ENCODE results near the gene TMEM30A.

TMEM30A gene

DNA sequence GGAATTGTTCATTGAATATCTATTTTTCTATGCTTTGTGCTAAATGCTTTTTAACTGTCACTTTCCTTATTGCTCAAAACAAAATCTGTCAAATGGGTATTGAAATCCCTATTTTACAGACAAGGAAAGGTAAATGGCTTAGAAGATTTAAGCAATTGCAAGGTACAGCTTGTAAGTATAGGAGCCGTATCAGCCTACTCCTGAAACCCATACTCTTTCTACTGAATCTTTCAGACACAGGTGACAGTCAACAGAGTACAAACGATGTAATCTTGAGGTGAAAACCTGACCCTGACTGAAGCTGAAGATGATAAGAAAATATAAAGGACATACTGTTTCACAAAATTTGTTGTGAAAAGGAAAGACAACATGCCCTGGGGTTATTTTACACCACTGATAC, 34.0 kb downstream of the TMEM30A start:
- Mint-ChIP-seq H3K9me3 (no peaks in the 10 kb centered on the region), H3K4me3 (no peak overlapping the region), H3K4me1 (no peaks in the 10 kb centered on the region), H3K27ac (no peak overlapping the region), H3K27me3 (peaks cover 13% of the 10 kb centered on the region)
- ATAC-seq (no peak), DNase-seq (no peak)

DNA sequence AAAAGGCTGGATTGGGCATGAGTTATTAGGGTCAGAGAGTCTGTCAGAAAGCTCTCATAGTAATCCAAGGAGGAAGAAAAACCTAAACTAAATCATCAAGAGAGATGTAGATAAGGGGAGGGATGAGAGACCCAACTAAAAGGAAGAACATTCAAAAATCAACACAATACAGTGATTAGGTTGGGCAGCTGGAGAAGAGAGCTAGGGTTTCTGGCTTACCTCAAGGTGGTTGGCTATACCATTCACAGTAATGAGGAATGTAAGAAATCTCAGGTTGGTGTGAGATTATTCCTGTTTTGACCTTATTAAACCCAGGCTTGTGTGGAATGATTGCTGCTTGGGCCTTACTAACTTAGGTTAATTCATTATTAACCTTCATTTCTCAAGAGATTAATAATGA, 34.8 kb downstream of the TMEM30A start:
- H3K27me3 Mint-ChIP-seq, result peaks cover 17% of the 10 kb centered on the region
- ATAC-seq, result no peak
- H3K9me3 Mint-ChIP-seq, result no peaks in the 10 kb centered on the region
- peaks cover 1% of the 10 kb centered on the region for H3K4me1 Mint-ChIP-seq
- H3K27ac Mint-ChIP-seq, result no peak overlapping the region
- H3K4me3 Mint-ChIP-seq, result no peak overlapping the region
- DNase-seq, result no peak

DNA sequence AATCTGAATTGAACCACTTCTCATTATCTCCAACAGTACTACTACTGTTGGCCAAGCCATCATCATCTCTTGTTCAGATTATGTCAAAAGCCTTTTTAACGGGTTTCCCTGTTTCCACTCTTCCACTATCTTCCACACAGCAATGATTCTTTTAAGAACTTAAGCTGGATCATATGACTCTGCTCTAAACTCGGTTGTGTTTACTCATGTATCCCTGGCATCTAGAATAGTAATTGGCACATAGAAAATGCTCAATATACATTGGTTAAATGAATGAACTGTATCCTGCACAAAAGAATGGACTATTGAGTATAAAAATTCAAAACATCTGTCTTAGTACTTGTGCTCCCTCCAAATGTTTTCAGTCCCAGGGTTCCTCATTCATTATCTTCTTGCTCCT, 38.2 kb downstream of the TMEM30A start:
- ATAC-seq (no peak), DNase-seq (no peak)
- peaks cover 15% of the 10 kb centered on the region for H3K4me1 Mint-ChIP-seq
- H3K27ac Mint-ChIP-seq, result no peak overlapping the region
- peaks cover 17% of the 10 kb centered on the region for H3K27me3 Mint-ChIP-seq
- H3K4me3 Mint-ChIP-seq, result no peak overlapping the region
- H3K9me3 Mint-ChIP-seq, result no peaks in the 10 kb centered on the region

DNA sequence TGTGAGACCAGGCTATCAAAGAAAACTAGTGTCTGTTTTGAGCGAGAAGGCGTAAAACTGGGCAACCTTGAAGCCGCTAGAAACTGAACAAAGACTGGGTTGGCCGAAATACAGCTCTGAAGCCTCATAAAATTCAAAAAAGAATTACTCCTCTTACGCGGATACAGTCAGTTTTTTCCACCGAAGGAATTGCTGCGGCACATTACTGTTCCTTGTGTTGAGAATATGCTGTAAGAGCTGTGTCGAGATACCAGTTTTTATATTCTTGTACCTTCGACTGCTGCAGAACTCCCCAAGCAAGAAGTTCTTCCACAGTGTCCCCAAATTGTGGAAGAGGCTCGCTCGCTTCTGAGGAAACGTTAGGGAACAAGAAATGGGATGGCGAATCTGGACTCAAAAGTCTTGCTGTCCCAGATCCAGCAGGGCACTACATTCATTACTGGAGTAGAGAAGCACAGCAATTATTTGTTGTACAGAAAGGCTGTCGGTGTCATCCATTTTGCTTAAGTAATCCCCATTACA, 40.5 kb downstream of the TMEM30A start:
- H3K27ac Mint-ChIP-seq, result peak overlapping the region; percentile 98 to 99
- H3K27me3 Mint-ChIP-seq, result peaks cover 17% of the 10 kb centered on the region
- peak overlapping the region; percentile 89 to 93 for H3K4me3 Mint-ChIP-seq
- H3K9me3 Mint-ChIP-seq, result no peaks in the 10 kb centered on the region
- peak in 1 of 2 donors; percentile 4 for DNase-seq
- ATAC-seq, result no peak
- H3K4me1 Mint-ChIP-seq, result peaks cover 22% of the 10 kb centered on the region

DNA sequence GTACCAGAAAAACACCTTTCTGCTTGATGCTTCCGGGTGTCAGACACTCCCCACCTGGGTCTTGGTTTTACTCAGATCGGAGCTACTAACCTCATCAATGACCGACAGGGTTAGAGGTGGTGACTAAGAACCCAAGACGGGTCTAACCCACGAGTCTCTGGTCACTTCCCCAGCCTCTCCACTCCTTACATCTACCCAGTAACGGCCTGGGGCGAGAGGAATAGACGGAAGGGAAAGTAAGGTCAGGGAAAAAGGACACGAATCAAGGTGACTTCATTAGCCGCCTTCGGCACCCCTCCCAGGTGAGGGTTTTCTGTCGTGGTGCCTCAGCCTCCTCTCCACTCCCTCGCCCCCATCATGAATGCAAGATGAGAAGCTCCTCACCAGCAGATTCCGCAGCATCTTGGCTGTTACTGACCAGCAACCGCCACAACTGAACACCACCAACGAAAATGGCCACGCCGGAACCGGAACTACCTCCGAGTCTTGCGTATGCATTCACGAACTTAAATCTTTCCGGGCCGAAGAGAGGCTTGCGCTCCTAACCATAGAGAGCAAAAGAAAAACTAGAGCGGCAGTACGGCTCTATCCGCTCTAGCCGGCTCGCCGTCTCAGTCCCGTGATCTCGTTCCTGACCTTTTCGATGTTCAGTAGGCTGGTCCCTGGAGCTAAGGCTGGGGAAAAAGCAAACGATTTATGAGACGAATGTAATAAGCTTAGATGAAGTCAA, 41.1 kb downstream of the TMEM30A start, which contains the start of gene COX7A2:
Gene COX7A2 (minus strand): TSS at position 469 of the 730 bp plus-strand sequence. CDS start 67 bp downstream, at position 402.
- H3K27ac Mint-ChIP-seq, result peak within 1 kb of the TSS; percentile 98 to 99
- no peaks in the 10 kb centered on the region for H3K9me3 Mint-ChIP-seq
- peaks cover 22% of the 10 kb centered on the region for H3K4me1 Mint-ChIP-seq
- H3K27me3 Mint-ChIP-seq, result peaks cover 17% of the 10 kb centered on the region
- H3K4me3 Mint-ChIP-seq, result peak within 1 kb of the TSS; percentile 89 to 93
- ATAC-seq (peak; percentile 96), DNase-seq (peak; percentile 77 to 90)

DNA sequence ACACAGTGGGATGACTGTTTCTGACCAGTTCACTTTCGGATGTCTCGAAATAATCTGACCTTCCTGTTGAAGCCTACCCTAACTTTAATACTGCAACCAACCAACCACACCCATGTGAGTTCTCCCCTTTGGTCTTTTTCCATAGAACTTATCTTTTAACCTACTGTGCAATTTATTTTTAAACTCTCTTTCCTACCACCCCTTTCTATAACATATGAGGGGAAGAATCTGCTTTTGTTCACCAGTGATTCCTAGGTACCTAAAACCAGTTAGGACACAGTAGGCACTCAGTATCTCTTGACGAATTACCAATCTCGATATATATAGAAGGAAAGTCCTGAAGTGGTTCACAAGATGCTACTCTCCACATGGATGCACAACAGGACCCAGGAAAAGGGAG, 48.0 kb downstream of the TMEM30A start:
- no peak overlapping the region for H3K4me3 Mint-ChIP-seq
- no peak for ATAC-seq
- no peaks in the 10 kb centered on the region for H3K9me3 Mint-ChIP-seq
- H3K27ac Mint-ChIP-seq, result no peak overlapping the region
- H3K4me1 Mint-ChIP-seq, result peaks cover 9% of the 10 kb centered on the region
- no peak for DNase-seq
- no peaks in the 10 kb centered on the region for H3K27me3 Mint-ChIP-seq

DNA sequence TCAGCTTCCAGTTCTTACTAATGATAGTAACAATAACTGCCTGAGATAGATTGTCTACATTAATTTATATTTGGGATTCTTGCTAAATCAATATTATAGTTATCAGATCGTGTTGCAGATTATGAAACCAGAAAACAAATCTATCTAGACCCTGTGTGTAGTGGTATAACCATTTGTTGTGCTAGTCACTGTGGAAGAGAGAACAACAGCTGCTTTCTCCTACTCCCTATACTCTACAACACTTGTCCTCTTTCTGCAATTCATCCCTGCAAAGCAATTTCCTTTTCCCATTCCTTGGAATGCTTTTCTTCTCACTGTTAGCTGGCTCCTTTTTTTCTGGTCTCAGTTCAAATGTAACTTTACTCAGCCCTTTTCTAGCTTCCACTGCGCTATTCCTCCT, 49.3 kb downstream of the TMEM30A start:
- Mint-ChIP-seq H3K27ac (no peak overlapping the region), H3K9me3 (no peaks in the 10 kb centered on the region), H3K27me3 (no peaks in the 10 kb centered on the region), H3K4me3 (no peak overlapping the region), H3K4me1 (no peaks in the 10 kb centered on the region)
- DNase-seq (no peak), ATAC-seq (no peak)

DNA sequence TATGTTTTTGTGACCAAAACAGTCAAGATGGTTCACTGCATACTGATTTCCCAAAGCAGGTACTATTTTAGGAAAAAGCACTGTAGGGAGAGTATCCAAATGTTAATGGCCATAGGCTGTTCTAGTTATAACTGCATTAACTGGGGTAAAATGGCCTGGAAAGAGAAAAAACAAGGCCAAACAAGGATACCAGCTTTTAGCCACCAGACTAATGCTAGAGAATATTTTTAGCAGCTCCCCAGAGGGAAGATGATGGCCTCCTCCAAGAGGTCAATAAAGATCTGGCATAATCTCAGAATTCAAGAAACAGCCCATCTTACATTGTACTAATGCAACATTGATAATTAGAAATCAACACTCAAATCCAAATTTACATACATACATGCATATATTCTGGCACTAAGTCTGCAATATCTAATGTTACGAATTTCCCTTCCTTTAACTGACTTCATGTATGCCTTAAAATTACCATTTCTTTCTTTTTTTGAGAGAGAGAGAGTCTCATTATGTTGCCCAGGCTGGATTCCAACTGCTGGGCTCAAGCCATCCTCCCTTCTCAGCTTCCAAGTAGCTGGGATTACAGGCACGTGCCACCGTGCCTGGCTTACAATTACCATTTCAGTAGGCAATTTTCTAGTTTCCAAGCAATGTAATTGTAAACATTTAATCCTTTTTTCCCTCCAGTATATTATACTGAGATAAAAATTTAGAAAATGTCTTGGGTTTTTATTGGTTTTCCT, 50.3 kb downstream of the TMEM30A start:
- H3K27ac Mint-ChIP-seq, result no peak overlapping the region
- no peak for DNase-seq
- no peak for ATAC-seq
- H3K27me3 Mint-ChIP-seq, result no peaks in the 10 kb centered on the region
- no peak overlapping the region for H3K4me3 Mint-ChIP-seq
- H3K4me1 Mint-ChIP-seq, result no peaks in the 10 kb centered on the region
- H3K9me3 Mint-ChIP-seq, result no peaks in the 10 kb centered on the region

DNA sequence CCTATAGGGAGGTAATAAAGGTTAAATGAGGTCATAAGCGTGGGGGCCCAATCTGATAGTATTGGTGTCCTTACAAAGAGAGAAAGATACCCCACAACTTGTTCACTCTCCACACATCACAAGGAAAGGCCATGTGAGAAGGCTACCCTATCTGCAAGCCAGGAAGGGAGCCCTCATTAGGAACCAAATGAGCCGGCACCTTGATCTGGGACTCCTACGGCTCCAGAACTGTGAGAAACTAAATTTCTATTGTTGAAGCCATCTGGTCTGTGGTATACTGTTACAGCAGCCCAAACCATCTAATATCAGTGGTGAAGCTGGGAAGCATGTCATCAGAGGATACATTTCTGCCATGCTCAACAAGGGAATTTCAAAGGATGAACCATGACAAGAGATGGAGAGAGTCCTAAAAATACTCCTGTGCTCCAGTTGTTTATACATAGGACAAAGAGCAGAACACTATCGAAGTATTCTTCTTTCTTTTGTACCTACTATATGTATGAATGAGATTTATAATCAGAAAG, 51.4 kb downstream of the TMEM30A start:
- Mint-ChIP-seq H3K27me3 (no peaks in the 10 kb centered on the region), H3K27ac (no peak overlapping the region), H3K9me3 (no peaks in the 10 kb centered on the region), H3K4me1 (no peaks in the 10 kb centered on the region), H3K4me3 (no peak overlapping the region)
- no peak for DNase-seq
- no peak for ATAC-seq

DNA sequence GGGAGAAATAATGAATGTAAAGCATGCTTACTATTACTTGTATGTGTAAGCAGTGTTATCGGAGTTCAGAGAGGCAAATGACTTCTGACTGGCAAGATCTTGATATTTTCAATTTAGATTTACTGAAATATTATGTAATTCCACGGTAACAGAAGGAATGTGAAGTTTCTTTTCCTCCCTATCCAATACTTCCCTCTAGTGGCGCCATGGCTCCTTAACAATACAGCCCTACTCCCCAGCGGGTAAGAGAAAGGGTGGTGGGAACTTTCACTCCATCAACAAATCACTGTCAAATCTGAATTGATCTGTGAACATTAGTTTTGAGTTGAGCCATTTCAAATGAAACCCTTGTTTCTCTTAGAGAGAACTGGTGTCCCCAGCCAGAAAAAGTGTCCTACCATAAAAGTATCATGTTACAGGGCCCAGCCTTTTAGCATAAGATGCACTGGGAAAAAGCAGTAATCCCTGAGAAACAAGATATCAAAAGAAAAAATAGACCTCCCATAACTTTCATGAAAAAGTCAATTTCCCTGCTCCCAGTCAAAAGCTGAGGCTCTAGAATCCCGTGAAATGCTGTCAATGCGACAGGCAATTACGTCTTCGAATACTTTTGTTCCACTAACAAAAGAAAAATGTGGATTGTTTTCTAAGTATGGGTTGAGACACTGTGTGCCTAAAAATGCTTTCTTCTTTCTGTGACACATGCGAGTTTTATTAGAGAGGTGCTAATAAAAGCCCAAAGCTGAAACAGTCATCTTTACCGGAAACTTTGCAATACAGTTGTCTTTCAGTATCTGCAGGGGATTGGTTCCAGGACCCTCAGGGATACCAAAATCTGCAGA, 53.9 kb downstream of the TMEM30A start:
- Mint-ChIP-seq H3K27ac (no peak overlapping the region), H3K4me1 (no peaks in the 10 kb centered on the region), H3K27me3 (no peaks in the 10 kb centered on the region), H3K9me3 (no peaks in the 10 kb centered on the region), H3K4me3 (no peak overlapping the region)
- ATAC-seq (peak; percentile 45), DNase-seq (no peak)

DNA sequence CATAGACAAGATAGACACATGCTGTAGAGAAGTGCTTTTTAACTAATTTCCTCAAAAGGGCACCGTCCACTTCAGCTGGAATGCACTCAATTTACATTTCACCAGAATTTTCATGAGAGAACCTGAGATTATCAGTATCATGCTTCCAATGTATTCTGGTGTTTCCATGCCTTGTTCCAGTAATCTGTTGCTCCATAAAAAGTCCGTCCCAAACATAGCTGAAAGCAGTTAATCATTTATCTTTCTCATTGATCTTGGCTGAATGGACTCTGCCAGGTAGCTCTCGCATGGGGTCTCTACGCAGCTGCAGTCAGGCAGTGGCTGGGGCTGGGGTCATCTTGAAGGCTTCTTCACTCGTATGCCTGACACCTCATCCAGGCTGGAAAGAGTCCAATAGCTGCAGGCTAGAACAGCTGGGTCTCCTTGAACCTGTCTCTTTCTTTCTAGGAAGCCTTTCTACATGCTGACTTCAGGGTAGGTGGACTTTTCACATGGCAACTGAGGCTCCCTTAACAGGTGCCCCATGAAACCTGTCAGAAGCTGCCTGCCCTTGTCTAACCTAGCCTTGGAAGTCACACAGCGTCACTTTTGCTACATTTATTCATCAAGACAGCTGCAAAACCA, 60.2 kb downstream of the TMEM30A start:
- Mint-ChIP-seq H3K4me1 (no peaks in the 10 kb centered on the region), H3K4me3 (no peak overlapping the region), H3K9me3 (no peaks in the 10 kb centered on the region), H3K27me3 (peaks cover 9% of the 10 kb centered on the region), H3K27ac (peak overlapping the region in 1 of 2 donors; percentile 2)
- no peak for DNase-seq
- no peak for ATAC-seq

DNA sequence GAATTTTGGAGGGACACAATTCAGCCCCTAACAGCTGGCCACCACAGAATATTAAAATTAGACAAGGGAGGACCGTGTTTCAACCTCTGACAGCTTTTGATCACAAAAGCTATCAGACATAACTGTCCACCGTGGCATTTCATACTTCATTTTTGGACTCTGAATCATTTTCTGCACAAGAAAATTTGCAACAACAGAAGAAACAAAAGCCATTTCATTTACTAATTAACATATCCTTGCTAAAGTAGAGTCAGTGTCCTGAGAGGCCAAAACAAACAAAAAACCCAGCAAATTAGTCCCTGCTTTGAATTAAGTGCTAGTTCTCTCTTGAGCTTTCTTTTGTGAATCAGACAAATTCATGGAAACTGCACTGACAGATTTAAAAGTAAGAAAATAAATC, 61.2 kb downstream of the TMEM30A start:
- no peaks in the 10 kb centered on the region for H3K4me1 Mint-ChIP-seq
- H3K9me3 Mint-ChIP-seq, result no peaks in the 10 kb centered on the region
- no peak for ATAC-seq
- no peak overlapping the region for H3K4me3 Mint-ChIP-seq
- no peak overlapping the region for H3K27ac Mint-ChIP-seq
- peaks cover 16% of the 10 kb centered on the region for H3K27me3 Mint-ChIP-seq
- DNase-seq, result no peak

DNA sequence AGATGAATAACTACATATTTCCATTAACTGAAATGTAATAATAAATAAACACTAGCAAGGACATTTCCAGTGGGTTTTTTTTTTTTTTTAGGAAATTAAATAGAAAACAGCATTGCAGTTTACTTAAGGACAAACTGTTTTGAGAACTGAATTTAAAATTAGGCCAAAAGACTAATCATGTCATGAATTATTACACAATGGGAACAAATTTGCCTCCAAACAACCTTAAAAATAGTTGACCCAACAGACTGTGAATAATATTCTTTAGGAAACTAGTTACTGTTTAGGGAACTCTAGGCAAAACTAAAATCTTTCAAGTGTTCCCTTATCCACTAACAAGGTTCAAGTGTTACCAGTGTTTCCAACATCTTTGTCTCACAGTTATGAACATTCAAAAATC, 62.3 kb downstream of the TMEM30A start:
- DNase-seq (no peak), ATAC-seq (no peak)
- no peaks in the 10 kb centered on the region for H3K9me3 Mint-ChIP-seq
- no peak overlapping the region for H3K4me3 Mint-ChIP-seq
- peaks cover 22% of the 10 kb centered on the region for H3K27me3 Mint-ChIP-seq
- no peak overlapping the region for H3K27ac Mint-ChIP-seq
- no peaks in the 10 kb centered on the region for H3K4me1 Mint-ChIP-seq

DNA sequence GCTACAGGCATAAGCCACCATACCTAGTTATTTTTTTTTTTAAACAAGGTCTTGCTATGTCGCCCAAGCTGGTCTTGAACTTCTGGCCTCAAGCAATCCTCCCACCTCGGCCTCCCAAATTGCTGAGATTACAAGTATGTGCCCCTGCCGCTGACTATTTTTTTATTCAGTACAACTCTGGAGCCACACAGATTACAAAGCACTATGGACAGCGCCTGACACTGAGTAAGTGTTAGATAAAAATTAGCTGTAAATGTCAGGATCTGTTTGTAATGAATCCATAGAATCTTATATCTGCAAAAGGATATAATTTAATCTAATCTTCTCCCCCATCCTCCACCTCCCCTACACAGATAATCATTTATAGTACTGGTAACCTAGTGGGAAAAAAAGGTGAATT, 63.5 kb downstream of the TMEM30A start:
- DNase-seq (no peak), ATAC-seq (no peak)
- no peak overlapping the region for H3K27ac Mint-ChIP-seq
- no peak overlapping the region for H3K4me3 Mint-ChIP-seq
- peaks cover 22% of the 10 kb centered on the region for H3K27me3 Mint-ChIP-seq
- H3K9me3 Mint-ChIP-seq, result no peaks in the 10 kb centered on the region
- H3K4me1 Mint-ChIP-seq, result no peaks in the 10 kb centered on the region

DNA sequence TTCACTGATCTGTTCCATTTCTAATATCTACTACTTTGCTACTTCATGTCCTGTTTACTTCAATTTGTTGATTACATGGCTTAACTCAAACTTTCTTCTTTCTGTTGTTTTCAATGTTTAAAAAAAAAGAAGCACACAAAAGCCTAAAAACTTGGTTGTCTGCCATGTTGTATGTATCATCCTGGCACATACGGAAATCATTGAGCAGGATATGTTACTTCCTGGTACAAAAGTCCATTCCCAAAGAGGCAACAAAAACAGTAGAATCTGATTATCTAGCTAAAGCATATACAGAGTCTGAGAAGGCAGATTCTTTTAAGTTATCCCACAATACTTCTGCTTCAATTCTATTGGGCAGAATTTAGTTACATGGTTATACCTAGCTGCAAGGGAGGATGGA, 64.2 kb downstream of the TMEM30A start:
- ATAC-seq (no peak), DNase-seq (no peak)
- H3K4me3 Mint-ChIP-seq, result no peak overlapping the region
- peaks cover 29% of the 10 kb centered on the region for H3K27me3 Mint-ChIP-seq
- H3K9me3 Mint-ChIP-seq, result no peaks in the 10 kb centered on the region
- no peak overlapping the region for H3K27ac Mint-ChIP-seq
- H3K4me1 Mint-ChIP-seq, result no peaks in the 10 kb centered on the region

Data from stimulated activated naive CD8-positive, alpha-beta T cell treated with anti-CD3 and anti-CD28 coated beads, Interleukin-15, amount 100 ng/mL, for 72 hours (primary cell).